GM18907 (cell line): Measurements from ENCODE around the gene STON2.
A peak's percentile ranks its signal among the peaks of the same experiment; 100 is the strongest.
"Not testable (repeated sequence)": the region's sequence is repeated elsewhere in the genome, so short reads cannot be mapped to it uniquely, and the experiment has no call there.

ENCODE experiments used
- ATAC-seq: cut with Tn5 transposase; IDR thresholded peaks from one replicate; pipeline ENCODE4 v1.9.1; 2021; ENCODE audit warnings: mild to moderate bottlenecking, moderate library complexity; ENCODE audit not compliant: unreplicated experiment

The STON2 gene

GRCh38 chr14:81400202-81400678 lies at the start of gene STON2:
Gene STON2 (minus strand): TSS chr14:81400324. CDS start chr14:81398382, 1,942 bp downstream.
- ATAC-seq, result no peak

GRCh38 chr14:81449576-81449975 lies 49.5 kb upstream of the STON2 start:
- no peak for ATAC-seq

GRCh38 chr14:81449114-81449513 lies 49.0 kb upstream of the STON2 start:
- ATAC-seq, result no peak

GRCh38 chr14:81447021-81447764 lies 47.1 kb upstream of the STON2 start:
- no peak for ATAC-seq

- no peak for ATAC-seq
These were observed 46.3 kb upstream of the STON2 start for GRCh38 chr14:81446279-81447007.

GRCh38 chr14:81441626-81442134 lies 41.6 kb upstream of the STON2 start:
- ATAC-seq, result no peak

- ATAC-seq, result no peak
These were observed 39.9 kb upstream of the STON2 start for GRCh38 chr14:81440041-81440440.

- ATAC-seq, result no peak
These were observed 37.1 kb upstream of the STON2 start for GRCh38 chr14:81437244-81437643.

GRCh38 chr14:81436296-81437138 lies 36.4 kb upstream of the STON2 start:
- peak; percentile 87 for ATAC-seq

GRCh38 chr14:81435391-81436295 lies 35.5 kb upstream of the STON2 start:
- peak; percentile 46 for ATAC-seq

GRCh38 chr14:81435048-81435390 lies 34.9 kb upstream of the STON2 start:
- ATAC-seq, result no peak

- ATAC-seq, result no peak
These were observed 34.1 kb upstream of the STON2 start for GRCh38 chr14:81434230-81434629.

GRCh38 chr14:81433378-81433777 lies 33.3 kb upstream of the STON2 start:
- no peak for ATAC-seq

GRCh38 chr14:81432219-81432661 lies 32.1 kb upstream of the STON2 start:
- ATAC-seq, result no peak

- no peak for ATAC-seq
These were observed 30.1 kb upstream of the STON2 start for GRCh38 chr14:81430235-81430634.

GRCh38 chr14:81429749-81430148 lies 29.6 kb upstream of the STON2 start:
- not testable (repeated sequence) for ATAC-seq

- ATAC-seq, result no peak
These were observed 28.9 kb upstream of the STON2 start for GRCh38 chr14:81429028-81429427.

- no peak for ATAC-seq
These were observed 27.4 kb upstream of the STON2 start for GRCh38 chr14:81427348-81428058.

GRCh38 chr14:81423504-81423903 lies 23.4 kb upstream of the STON2 start:
- no peak for ATAC-seq
